Activated naive CD8-positive, alpha-beta T cell treated with anti-CD3 and anti-CD28 coated beads, Interleukin-2, amount 50 U/mL, for 16 hours (primary cell): Measurements from ENCODE around the gene NOX3.
"Not testable (repeated sequence)": the region's sequence is repeated elsewhere in the genome, so short reads cannot be mapped to it uniquely, and the experiment has no call there.

Source experiments
- DNase-seq: peaks from one replicate; pipeline ENCODE4 v3.0.0-alpha.2; 2020; ENCODE audit warnings: low read depth, low spot score

Gene NOX3

DNA sequence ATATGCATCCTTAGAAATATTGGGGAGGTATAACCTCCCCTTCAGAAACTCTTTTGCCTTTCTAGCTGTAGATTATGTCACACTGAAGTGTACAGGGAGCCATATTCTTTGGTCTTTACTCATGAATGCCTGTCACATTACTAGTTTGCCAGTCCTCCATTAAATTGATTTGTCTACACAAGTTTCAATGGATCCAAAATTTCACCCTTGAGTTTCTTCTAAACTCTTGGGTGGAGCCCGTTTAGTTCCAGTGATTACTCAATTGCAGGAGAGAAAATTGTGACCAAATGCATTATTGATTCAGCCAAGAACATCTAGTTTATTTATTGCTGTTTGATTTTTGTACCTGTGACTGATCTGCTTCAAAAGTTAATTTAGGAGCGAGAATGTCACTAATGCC, 81.0 kb downstream of the NOX3 start:
- no peak for DNase-seq

GRCh38 chr6:155373276-155373675, 82.4 kb downstream of the NOX3 start:
- DNase-seq: no peak

DNA sequence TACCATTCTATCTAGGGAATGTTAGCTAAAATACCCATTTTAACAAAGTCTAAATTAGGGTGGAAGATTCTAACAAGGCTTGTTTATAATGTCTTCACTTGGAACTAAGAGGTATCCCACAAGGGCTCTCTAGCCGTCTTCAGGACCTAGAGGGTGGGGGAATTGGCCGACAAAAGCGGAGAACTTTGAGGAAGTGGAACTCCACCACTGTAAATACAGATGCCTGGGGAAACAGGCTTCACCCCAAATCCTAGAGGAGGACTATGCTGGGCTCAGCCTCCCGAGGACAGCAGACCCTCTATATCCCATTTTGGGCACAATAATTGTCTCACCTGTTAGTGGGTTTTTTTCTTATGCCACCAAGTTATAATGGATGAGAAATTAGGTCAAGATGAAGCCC, 83.4 kb downstream of the NOX3 start:
- no peak for DNase-seq

- no peak for DNase-seq
Measured at GRCh38 chr6:155371230-155371629, 84.4 kb downstream of the NOX3 start.

DNA sequence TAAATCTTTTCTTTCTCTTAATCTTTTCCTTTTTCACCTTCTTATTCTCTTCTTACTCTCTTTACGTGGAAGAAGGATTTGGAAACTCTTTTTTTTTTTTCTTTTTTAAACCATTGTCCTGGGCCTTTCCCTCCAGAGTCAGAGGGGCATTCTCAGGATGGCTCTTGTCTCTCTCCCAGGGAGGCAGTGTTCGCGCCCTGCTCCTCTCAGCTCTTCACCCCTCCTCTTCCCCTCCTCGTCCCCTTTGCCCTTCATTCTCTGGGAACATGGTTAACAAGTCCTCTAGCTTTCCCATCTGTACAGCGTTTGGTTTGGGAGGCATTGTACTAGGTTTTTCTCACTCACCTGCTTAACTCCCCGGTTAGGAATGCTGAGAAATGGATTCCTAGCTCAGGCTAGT, 89.3 kb downstream of the NOX3 start:
- no peak for DNase-seq

- DNase-seq: no peak
Measured at GRCh38 chr6:155364844-155365437, 90.7 kb downstream of the NOX3 start.

DNA sequence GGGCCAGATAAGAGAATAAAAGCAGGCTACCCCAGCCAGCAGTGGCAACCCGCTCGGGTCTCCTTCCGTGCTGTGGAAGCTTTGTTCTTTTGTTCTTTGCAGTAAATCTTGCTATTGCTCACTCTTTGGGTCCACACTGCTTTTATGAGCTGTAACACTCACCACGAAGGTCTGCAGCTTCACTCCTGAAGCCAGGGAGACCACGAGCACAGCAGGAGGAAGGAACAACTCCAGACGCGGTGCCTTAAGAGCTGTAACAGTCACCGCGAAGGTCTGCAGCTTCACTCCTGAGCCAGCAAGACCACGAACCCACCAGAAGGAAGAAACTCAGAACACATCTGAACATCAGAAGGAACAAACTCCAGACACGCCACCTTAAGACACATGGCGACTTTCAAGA, 91.6 kb downstream of the NOX3 start:
- not testable (repeated sequence) for DNase-seq

GRCh38 chr6:155362968-155363632, 92.5 kb downstream of the NOX3 start:
- DNase-seq: not testable (repeated sequence)

DNA sequence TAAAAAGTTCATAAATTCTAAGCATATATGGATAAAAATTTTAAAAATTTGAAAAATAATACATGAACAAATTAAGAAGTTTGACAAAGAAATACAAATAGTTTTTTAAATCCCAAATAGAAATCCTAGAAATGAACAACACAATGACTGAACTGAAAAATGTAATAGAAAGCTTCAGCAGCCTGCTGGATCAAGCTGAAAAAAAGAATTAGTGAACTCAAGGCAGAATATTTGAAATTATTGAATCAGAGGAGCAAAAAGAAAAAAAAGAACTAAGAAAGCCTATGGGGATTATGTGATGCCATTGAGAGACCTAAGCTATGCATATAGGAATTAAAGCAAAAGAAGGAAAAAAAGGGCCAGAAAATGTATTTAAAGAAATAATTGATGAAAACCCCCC, 101.5 kb downstream of the NOX3 start:
- no peak for DNase-seq

DNA sequence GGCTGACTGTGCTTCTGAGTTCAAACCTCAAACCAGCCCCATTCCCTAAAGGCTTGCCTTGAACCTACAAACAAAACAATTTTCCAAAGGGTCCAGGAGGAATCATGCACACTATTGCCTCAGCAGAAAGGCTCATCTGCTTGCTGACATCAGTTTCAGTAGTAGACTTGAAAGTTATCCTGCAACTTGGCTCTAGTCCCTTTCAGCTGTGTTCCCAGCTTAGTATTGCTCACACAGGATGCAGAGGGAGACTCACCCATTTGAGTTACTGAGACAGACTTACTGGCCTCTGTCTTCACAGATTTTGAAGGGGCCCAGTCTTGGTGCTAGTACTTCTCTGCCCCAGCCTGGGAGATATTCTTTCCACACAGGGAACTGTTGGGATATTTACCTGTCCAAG, 102.8 kb downstream of the NOX3 start:
- DNase-seq: no peak

- no peak for DNase-seq
Measured at GRCh38 chr6:155352130-155352420, 103.6 kb downstream of the NOX3 start.

- DNase-seq: no peak
Measured at GRCh38 chr6:155351273-155352129, 104.1 kb downstream of the NOX3 start.

DNA sequence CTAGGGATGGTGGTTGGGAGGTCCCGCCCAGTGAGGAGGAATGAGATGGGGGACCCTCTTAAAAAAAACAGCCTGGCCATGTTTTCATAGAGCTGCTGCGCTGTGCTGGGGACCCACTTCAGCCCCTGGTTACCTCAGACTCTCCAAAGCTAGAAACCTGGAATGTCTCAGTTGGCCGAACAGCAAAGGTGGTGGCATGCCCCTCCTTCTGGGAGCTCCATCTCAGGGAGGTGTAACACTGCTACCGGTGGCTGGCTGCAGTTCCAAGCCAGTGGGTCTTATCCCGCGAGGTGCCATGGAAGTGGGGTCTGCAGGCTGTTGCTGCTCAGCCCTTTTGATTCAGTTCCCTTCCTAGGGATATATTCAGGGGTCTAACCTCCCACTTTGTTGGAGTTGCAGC, 105.7 kb downstream of the NOX3 start:
- DNase-seq: no peak

- no peak for DNase-seq
Measured at GRCh38 chr6:155349129-155349528, 106.5 kb downstream of the NOX3 start.

DNA sequence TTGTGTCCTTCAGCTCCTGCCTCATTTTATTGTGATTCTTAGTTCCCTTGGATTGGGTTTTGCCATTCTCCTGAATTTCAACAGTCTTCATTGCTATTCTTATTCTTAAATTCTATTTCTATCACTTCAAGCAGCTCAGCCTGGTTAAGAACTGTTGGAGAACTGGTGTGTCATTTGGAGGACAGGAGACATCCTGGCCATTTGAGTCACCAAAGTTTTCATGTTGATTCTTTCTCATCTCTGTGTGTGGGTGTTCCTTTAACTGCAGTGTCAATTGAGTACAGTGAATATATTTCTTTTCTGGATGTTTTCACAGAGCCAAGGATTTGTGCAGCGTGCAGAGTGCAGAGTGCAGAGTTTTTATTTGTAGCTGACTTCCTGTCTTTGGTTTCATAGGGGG, 107.8 kb downstream of the NOX3 start:
- no peak for DNase-seq

DNA sequence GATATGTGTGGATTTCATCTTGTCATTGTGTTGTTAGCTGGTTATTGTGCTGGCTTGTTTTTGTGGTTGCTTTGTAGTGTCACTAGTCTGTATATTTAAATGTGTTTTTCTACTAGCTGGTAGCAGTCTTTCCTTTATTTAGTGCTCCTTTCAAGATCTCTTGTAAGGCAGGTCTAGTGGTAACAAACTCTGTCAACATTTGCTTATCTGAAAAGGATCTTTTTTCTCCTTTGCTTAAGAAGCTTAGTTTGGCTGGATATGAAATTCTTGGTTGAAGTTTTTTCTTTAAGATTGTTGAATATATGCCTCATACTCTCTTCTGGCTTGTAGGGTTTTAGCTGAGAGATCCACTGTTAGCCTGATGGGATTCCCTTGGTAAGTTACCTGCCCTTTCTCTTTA, 108.7 kb downstream of the NOX3 start:
- DNase-seq: no peak
